NCI-H128 (cell line): ENCODE data around the gene MARK3.
"Not testable (repeated sequence)": the region's sequence is repeated elsewhere in the genome, so short reads cannot be mapped to it uniquely, and the experiment has no call there.

Source experiments
- DNase-seq: peaks from one replicate; lab custom pipeline; 2025; ENCODE audit not compliant: unreplicated experiment; lab: John Stamatoyannopoulos, UW

Gene MARK3

DNA sequence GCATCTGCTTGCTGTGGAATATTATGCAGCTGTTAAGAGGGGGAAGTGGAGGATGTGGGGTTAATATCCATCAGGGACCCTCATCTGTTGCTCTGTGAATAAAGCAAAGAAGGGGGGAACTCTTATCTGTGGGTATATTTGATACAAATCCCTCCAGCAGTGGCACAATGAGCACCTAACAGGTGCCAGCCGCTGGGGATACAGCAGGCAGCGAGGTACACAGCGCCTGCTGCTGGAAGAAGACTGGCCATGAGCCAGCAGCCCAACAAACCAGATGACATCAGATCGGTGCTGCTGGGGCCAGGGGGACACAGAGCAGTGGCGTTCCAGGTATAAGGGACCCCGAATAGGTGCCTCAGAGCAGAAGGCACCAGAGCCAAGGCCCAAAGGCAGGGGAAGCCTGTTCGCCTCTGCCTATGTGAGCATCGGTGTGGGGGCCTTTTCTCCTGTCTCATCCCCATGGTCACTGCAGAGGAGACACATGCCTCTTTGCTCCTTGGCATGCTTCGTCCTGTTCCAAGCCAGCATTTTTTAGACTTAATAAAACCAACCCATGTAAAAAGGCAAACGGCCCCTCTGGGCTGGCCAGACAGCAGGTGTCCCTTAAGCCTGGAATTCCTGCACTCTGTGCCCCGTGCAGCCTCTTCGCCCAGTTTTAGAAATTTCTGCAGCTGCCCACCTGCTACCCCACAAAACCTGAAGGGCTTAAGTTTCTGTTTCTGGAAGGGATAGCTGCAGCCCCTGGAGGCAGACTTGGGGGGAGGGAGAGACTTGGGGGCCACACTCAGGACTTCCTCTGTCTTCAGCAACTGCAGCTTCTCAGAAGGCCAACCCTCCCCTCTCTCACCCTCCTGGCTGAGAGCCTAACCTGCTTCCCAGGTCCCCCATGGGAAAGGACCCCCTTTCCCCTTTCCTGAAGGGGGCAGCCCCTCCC lies 139.1 kb downstream of the MARK3 start:
- no peak for DNase-seq

DNA sequence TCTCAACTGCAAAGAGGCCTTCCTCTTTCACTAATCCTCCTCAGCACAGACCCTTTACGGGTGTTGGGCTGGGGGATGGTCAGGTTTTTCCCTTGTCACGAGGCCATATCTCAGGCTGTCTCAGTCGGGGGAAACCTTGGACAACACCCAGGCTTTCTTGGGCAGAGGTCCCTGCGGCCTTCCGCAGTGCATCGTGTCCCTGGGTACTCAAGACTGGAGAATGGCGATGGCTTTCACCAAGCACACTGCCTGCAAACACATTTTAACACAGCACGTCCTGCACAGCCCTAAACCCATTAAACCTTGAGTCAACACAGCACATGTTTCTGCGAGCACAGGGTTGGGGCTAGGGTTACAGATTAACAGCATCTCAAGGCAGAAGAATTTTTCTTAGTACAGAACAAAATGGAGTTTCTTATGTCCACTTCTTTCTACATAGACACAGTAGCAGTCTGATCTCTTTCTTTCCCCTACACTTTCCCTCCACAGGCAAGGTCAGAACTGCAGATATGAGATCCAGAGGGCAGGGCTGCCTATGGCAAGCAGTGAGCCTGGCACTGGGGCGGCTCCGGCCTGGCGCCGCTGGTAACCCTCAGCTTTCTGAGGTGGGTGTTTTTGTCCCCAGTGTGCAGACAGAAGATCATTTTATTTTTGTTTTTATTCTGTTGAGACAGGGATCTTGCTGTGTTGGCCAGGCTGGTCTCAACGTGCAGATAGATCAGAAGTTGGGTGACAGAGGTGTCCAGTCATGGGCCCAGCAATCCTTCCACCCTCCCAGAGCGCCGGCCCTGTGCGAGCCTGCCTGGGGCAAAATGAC lies 140.4 kb downstream of the MARK3 start:
- DNase-seq: not testable (repeated sequence)

- DNase-seq: no peak
Observed at GRCh38 chr14:103526247-103526913, 141.2 kb downstream of the MARK3 start.

DNA sequence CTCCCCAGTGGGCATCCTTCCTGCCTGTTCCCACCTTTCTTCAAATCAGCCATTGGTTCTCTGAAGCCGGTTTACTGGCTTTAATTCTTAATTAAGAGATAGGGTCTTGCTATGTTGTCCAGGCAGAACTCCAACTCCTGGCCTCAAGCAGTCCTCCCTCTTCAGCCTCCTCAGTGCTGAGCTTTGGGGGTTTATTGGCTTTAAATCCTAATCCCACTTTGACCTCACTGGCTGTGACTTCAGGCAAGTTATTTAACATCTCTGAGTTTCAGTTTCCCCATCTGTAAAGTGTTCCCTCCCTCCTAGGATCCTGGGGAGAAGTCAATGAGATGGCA lies 141.7 kb downstream of the MARK3 start:
- DNase-seq: no peak

DNA sequence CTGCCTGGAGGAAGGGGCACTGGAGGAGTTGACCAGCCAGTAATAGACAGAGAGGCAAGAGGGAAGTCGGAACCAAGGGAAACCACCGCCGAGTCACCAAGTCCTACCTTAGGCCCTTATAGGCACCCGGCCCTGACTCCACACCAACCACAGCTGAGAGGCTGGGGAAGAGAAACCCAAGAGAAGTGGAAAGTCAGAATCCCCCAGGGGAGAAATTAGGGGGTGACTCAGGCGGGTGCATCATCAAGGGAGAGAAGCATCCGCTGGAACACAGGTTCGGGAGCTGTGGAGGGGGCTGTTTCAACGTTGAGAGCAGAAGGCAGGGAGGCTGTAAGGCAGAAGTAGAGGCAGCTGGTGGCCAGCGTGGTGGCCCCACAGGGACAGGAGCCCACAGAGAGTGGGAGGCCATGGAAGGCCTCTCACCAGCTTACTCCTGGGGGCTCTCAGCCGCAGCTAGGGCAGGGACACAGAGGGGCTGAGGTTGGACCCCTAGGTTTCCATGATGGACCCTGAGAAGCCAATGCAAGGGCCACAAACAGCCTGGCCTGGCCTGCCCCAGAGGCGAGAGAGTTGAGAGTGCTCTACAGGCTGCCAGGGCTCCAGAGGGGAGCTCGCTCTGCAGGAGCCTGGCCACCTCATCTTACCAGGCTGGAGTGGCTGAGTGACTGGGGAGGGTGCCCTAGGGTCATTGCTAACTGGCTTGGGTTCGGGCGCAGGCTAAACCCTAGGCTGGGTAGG lies 142.4 kb downstream of the MARK3 start:
- DNase-seq: no peak

DNA sequence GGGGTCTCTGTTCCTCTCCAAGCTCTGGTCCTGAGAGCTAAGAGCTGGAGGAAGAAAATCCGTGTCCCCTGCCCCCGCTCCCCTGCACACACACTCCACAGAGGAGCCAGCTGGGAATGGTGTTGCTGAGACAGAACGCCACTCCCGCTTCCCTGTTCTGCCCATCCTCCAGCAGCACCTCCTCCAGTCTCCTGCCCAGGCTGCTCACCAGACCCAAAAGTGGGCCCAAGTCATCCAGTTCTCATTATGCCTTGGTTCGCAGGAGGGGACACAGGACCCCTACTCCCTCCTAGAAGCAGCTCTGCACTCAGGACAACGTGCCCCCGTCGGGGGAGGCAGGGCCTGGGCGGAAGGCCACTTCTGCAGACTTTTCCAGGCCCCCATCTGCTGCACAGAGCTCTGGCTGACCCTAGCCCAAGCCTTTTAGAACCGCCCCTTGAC lies 143.0 kb downstream of the MARK3 start:
- DNase-seq: no peak

DNA sequence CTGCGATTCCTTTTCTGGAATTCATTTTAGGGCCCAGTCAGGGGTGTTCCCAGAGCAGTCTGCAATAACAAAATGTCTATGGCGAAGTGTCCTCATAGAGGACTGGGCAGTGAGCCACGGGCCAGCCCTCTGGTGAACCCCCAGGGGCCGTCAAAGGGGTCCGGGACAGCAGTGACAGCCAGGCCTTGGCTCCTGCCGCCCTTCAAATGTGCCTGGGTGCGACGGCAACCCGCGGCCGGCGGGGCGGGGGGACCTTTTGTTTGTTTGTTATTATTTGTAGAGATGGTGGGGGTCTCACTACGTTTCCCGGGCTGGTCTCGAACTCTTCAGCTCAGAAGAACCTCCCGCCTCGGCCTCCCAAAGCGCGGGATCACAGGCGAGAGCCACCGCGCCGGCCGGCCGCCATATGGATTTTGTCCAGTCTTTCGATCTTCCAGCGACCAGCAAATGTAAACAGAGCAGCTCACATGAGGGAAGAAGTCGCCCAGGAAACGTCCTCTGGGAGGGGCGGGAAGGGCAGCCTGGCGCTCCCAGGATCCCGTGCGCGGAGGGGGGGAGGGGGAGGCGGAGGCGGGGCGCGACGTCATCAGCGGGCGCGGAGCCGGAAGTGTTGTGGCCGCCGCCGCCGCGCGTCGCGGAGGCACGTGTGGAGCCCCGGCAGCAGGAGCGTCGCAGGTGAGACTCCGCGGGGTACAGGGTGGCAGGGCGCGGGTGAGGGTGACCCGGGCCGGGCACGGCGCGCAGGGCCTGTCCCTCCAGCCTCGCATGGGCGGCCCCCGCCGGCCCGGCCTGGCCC lies 143.6 kb downstream of the MARK3 start, which contains the start of gene TRMT61A:
Gene TRMT61A (plus strand): TSS at position 610 of the 796 bp plus-strand sequence. CDS start 783 bp downstream, outside the sequence.
- DNase-seq: peak; percentile 78

DNA sequence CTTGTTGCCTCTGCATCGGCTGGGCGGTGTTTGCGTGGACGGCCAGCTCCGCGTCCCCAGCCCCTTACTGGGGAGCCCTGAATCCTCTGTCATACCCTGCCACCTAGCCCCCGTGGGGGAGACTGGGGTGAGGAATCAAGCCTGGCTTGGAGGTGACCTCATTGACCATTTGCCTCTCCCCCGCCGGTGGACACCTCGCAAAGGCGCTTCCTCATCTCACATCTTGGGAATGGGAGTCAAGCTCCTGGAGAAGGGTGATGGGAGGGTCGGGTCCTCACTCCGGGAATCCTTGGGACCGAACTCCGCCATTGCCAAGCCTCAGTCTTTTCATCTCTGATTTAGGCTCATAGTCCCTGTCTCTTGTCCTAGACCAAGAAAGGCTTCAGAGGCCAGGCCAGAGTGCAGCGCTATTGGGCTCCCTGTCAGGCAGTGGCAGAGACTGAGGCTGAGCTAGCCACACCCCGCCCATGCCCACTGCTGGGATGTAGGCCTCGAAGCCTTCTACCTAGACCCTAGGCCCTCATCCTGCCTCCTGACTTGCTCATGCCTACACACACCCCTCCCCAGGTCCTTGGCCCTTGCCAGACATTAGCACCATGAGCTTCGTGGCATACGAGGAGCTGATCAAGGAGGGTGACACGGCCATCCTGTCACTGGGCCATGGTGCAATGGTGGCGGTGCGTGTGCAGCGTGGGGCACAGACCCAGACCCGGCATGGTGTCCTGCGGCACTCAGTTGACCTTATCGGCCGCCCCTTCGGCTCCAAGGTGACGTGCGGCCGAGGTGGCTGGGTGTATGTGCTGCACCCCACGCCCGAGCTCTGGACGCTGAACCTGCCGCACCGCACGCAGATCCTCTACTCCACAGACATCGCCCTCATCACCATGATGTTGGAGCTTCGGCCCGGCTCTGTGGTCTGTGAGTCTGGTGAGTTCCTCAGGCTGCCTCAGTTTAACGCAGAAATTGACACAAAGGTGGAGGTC lies 144.5 kb downstream of the MARK3 start:
- no peak for DNase-seq

DNA sequence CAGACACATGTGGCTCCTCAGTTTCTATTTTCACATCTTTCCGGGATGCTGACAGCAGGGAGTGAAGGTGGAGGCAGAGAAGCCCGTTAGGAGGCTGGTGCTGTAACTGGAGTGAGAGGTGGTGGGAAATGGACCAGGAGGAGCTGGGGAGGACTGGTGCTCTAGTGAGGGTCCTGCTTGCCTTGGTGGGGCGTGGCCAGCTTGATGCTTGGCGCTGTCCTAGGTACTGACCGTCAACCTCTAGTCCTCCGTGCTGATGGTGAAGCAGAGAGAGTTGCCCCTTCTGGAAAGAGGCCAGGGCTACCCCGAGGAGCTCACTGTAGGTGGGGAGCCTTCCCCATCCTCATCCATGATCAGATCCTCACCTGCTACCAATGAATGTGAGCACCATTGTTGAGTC lies 145.2 kb downstream of the MARK3 start:
- no peak for DNase-seq

GRCh38 chr14:103530831-103531230 lies 145.6 kb downstream of the MARK3 start:
- no peak for DNase-seq

DNA sequence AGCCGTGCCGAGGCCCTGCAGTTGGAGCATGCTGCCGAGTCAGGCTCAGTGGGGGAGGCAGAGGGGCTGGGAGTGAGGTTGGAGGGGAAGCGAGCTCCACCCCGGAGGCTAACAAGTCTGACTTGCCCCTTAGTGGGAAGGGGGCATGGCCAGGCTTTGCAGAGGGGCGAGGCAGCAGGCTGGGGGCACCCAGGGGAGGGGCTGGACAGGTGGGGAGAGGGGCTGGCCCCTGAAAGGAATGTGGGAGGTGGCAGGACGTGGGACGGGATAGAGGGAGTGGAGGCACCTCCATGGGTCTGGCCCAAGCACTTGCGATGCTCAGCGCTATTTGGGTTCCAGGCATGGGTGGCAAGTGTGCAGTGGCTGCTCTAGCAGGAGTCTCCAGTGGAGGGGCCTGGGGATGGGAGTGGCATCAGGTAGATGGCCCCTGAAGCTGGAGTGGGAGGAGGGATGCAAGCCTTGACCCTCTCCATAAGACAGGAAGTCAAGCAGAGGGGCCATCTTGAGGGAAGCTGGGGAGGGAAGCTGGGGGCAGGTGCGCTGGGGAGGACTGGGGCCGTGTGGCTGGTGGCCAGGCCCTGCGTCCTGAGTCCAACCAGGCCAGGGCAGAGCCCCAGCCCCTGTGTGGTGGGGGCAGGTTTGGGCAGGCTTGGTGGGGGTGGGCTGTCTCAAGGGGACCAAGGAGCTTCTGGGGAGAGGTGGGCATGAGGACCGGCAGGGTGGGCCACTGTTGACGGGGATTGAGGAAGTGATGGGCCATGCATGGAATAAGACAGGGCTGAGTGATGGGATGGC lies 146.4 kb downstream of the MARK3 start:
- DNase-seq: no peak

DNA sequence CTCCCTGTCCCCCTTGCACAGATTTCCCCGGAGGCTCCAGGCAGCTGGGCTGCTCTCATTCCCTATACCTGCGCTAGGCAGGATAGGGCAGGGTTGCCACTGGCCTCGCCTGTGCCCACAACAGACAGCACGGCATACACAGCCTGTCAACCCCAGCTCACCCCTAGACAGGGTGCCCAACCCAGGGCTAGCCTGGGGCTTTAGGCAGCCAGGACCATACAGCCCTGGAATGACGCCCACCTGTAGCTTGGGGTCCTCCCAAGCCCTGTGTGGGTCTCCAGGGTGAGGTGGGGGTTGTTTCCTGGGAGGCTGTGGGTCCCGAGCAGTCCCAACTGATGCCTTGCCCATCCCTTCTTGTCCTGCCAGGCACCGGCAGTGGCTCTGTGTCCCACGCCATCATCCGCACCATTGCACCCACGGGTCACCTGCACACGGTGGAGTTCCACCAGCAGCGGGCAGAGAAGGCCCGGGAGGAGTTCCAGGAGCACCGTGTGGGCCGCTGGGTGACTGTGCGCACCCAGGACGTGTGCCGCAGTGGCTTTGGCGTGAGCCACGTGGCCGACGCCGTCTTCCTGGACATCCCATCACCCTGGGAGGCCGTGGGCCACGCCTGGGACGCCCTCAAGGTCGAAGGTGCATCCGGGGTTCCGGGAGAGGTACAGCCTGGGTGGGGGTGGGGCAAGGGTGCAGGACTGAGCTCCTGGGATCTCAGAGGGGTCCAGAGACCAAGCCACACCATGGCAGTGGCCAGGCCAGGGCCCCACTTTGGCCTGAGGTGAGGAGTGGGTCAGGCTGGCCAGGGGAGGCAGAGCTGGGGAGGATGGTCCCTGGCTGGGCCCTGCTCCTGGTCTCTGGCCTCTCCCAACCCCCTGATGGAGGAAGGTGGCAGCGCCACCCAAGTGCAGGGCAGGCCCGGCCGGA lies 147.3 kb downstream of the MARK3 start:
- no peak for DNase-seq

DNA sequence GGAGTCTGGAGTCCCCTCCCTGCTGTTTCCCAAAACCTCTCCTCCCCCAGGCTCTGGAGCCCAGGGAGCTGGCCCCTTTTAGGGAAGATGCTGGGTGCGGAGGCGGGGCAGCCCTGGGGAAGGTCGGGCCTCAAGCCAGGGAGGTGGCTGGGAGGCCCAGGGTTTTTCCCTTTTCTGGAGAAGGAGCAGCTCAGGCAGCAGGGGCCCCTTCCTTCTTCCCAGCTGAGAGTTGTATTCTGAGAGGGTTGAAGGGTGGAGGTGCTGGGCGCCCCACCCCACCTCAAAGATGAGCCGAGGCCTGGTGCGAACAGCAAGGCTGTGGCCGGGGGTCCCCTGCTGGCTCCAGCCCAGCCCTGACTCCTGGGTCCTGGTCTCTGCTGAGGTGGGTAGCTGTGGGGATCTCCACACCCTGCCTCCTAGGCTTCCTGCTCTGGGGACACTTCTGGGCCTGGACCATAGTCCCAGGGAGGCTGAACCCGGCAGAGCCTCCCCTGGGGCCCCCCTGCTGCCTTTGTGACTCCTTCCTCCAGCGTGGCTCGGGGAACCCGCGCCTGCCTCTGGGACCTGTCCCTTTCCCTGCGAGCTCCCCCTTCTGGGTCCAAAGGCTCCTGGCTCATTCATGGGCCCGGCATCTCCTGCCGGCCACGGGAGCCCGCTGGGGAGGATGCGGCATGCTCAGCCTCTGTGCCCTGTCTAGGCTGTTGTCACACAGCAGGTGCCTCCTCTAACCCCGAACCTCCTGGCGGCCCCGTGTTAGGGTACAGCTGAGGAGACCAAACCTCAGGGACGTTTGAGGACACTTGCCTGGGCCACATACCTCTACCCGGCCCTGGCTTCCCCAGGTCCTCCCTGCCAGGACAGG lies 148.2 kb downstream of the MARK3 start:
- no peak for DNase-seq

DNA sequence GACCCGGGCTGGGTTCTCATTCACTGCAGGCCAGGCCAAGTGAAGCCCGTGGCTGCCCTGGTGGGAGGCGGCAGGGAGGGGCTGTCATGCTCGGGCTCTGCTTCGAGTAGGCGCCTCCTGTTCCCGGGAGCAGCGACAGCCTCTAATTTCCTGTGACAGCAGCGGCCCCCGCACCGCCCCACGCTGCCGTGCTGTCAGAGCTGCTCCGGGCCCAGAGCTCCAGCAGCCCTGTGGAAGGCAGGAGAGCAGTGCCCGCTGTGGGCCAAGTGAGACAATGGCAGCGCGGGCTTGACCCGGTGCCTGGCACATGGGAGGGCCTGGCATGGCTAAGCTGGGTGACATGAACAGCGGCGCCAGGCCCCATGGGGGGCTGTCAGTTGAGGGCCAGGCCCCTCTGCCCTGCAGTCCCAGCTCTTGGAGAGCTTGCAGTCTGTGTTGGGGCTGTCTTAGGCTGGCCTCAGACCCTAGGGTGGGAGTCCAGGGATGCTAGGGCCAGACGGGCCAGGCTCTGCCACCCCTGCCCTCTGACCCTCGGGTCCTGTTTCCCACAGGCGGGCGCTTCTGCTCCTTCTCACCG lies 148.9 kb downstream of the MARK3 start:
- no peak for DNase-seq

DNA sequence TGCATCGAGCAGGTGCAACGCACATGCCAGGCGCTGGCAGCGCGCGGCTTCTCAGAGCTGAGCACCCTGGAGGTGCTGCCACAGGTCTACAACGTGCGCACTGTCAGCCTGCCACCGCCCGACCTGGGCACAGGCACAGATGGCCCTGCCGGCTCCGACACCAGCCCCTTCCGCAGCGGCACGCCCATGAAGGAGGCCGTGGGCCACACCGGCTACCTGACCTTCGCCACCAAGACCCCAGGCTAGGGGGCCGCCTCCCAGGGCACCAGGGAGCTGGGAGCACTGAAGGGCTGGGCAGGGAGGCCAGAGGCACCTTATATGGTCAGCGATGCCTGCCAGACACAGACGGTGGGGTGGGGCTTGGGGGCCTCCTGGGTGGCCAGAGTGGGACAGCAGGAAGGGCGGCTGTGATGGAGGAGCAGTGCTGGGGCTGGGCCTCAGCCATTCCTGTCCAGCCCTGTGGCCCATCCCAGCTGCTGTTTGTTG lies 149.4 kb downstream of the MARK3 start:
- DNase-seq: no peak
